Lower leg skin (tissue), 4 donors: ENCODE results near the gene ODAD4. TPM values are rescaled to one million over a fixed set of nuclear protein-coding genes. Genes with fewer than 3 reads are reported as not detected.

Source experiments
- DNase-seq, 2 donors: peaks; one replicate each; pipeline ENCODE4 v3.0.0-alpha.2; 2019; ENCODE audit warnings: low spot score in 2 of 2
- H3K4me3 ChIP-seq: fragments of 200-600 bp; sonication (generic); 2 replicates; pipeline ENCODE4 v1.5.1; 2017; ENCODE audit warnings: mild to moderate bottlenecking, low read depth; ENCODE audit not compliant: poor library complexity, severe bottlenecking
- POLR2A ChIP-seq, 2 donors: fragments of 450-650 bp; IDR thresholded peaks; one replicate each; pipeline ENCODE4 v1.6.1; 2016 to 2017; ENCODE audit warnings: antibody characterized with exemption in 2 of 2, mild to moderate bottlenecking in 1 of 2, moderate library complexity in 1 of 2
- WGBS, 2 donors: methylation state at CpG; one replicate each; pipeline ENCODE4 v1.1.5; 2018; 5-methylcytosine and 5-hydroxymethylcytosine counted together
- intact Hi-C: fragments of 100-400 bp; cut with DNase I; formaldehyde crosslinking; loops from one replicate; pipeline ENCODE4 v1.15.0; 2023; ENCODE audit warnings: low total_unique reads
- total RNA-seq, 4 donors: library from RNA; depleted of rRNA; stranded (reverse); fragments of >200 nt; gene quantifications; one replicate each; pipeline ENCODE4 v1.1.0, GENCODE V29; 2016
- TF ChIP-seq, protein P1 (sequence below), 3 donors: fragments of 450-650 bp; IDR thresholded peaks; one replicate each; pipeline ENCODE4 v1.5.1; 2016; ENCODE audit warnings: antibody characterized with exemption in 3 of 3, mild to moderate bottlenecking in 3 of 3, moderate library complexity in 2 of 3

The ODAD4 gene
- total RNA-seq, 4 donors from 2014 or later = 0.13 to 0.42 (median 0.20) TPM; not detected in 1

GRCh38 chr17:41967921-41968578 is 37.6 kb downstream of the ODAD4 start:
- peak overlapping the region; percentile 85 for H3K4me3 ChIP-seq
- no peak for TF ChIP-seq POLR2A (IDR thresholded peaks at IDR 0.05)
- TF ChIP-seq, protein P1, sequence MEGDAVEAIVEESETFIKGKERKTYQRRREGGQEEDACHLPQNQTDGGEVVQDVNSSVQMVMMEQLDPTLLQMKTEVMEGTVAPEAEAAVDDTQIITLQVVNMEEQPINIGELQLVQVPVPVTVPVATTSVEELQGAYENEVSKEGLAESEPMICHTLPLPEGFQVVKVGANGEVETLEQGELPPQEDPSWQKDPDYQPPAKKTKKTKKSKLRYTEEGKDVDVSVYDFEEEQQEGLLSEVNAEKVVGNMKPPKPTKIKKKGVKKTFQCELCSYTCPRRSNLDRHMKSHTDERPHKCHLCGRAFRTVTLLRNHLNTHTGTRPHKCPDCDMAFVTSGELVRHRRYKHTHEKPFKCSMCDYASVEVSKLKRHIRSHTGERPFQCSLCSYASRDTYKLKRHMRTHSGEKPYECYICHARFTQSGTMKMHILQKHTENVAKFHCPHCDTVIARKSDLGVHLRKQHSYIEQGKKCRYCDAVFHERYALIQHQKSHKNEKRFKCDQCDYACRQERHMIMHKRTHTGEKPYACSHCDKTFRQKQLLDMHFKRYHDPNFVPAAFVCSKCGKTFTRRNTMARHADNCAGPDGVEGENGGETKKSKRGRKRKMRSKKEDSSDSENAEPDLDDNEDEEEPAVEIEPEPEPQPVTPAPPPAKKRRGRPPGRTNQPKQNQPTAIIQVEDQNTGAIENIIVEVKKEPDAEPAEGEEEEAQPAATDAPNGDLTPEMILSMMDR (IDR thresholded peaks at IDR 0.05) = no peak
- intact Hi-C loops = loop anchor here (10.0 kb wide), 1 partner anchor 147 kb away; the partner anchor contains the start of gene DHX58
- DNase-seq = no peak
- WGBS, 2 donors = 87 to 89% methylated on average over 37 of the region's 37 CpGs

GRCh38 chr17:41968676-41969075 is 38.3 kb downstream of the ODAD4 start:
- WGBS, 2 donors = 83 to 94% methylated on average over 10 of the region's 10 CpGs
- intact Hi-C loops = loop anchor here (10.0 kb wide), 1 partner anchor 146 kb away; the partner anchor contains the start of gene DHX58
- no peak for DNase-seq
- no peak for TF ChIP-seq POLR2A (IDR thresholded peaks at IDR 0.05)
- TF ChIP-seq, protein P1 (IDR thresholded peaks at IDR 0.05) = no peak
- H3K4me3 ChIP-seq = no peak overlapping the region

DNA sequence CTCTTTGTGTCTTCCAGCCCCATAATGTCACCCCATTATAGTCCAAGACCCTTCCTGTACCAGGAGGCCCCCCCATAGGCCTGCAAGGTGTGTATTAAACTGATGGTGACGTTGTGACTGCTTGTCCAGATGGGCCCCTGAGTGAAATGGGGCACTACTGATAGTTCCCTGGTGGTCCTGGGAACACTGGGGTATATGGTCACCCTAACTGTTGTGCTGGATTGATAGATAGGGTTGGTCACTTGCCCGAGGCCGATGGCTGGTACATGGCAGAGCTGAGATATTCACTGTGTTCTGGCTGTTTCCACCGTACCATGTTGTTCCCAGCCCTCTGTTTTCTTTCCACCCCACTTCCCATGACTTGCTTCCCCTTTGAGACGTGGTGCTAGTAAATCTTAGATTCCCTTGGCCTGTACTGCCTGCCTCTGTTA is 40.5 kb downstream of the ODAD4 start:
- TF ChIP-seq, protein P1 (IDR thresholded peaks at IDR 0.05) = no peak
- no peak for TF ChIP-seq POLR2A (IDR thresholded peaks at IDR 0.05)
- 80 to 88% methylated on average over 5 of the region's 5 CpGs for WGBS, 2 donors
- no peak overlapping the region for H3K4me3 ChIP-seq
- intact Hi-C loops = no loop called here
- DNase-seq = no peak

GRCh38 chr17:41971721-41972523 is 41.5 kb downstream of the ODAD4 start:
- no peak overlapping the region for H3K4me3 ChIP-seq
- TF ChIP-seq POLR2A (IDR thresholded peaks at IDR 0.05) = no peak
- TF ChIP-seq, protein P1 (IDR thresholded peaks at IDR 0.05) = no peak
- no peak for DNase-seq
- 84 to 86% methylated on average over 17 to 18 of the region's 18 CpGs for WGBS, 2 donors
- intact Hi-C loops = no loop called here

GRCh38 chr17:41972571-41973407 is 42.4 kb downstream of the ODAD4 start:
- DNase-seq = no peak
- TF ChIP-seq, protein P1 (IDR thresholded peaks at IDR 0.05) = no peak
- TF ChIP-seq POLR2A (IDR thresholded peaks at IDR 0.05) = no peak
- intact Hi-C loops = no loop called here
- no peak overlapping the region for H3K4me3 ChIP-seq
- WGBS, 2 donors = 62 to 68% methylated on average over 22 of the region's 22 CpGs
